Neutrophil (primary cell): Measurements from ENCODE around the gene ADAR.

Experiments
- H3K27ac ChIP-seq: fragments of 200-600 bp; sonication (generic); 2 replicates; pipeline ENCODE4 v1.5.1; 2016; ENCODE audit warnings: mild to moderate bottlenecking, moderate library complexity
- H3K27me3 ChIP-seq: fragments of 200-600 bp; sonication (generic); 2 replicates; pipeline ENCODE4 v1.6.0; 2016; ENCODE audit warnings: mild to moderate bottlenecking
- H3K36me3 ChIP-seq: fragments of 200-600 bp; sonication (generic); 2 replicates; pipeline ENCODE4 v1.5.1; 2017
- H3K4me1 ChIP-seq, 2 experiments: fragments of 200-600 bp in 1 of 2; sonication (generic) in 1 of 2; 1 replicate in 1 of 2; 2 replicates in 1 of 2; pipeline versions ENCODE4 v1.5.1 to v1.6.1; 2013 to 2016; ENCODE audit warnings: low read depth in 1 of 2, low read length in 1 of 2, mild to moderate bottlenecking in 1 of 2, moderate library complexity in 1 of 2; ENCODE audit not compliant: control insufficient read depth in 1 of 2, insufficient read depth in 1 of 2
- H3K4me3 ChIP-seq, 2 experiments: fragments of 200-600 bp in 1 of 2; sonication (generic) in 1 of 2; 1 replicate in 1 of 2; 2 replicates in 1 of 2; pipeline ENCODE4 v1.5.1; 2013 to 2016; ENCODE audit warnings: low read depth in 1 of 2, low read length in 1 of 2, mild to moderate bottlenecking in 1 of 2, moderate library complexity in 1 of 2
- H3K9me3 ChIP-seq: fragments of 200-600 bp; sonication (generic); 2 replicates; pipeline ENCODE4 v1.5.1; 2016
- CTCF ChIP-seq: fragments of 200-600 bp; sonication (generic); IDR thresholded peaks from 2 replicates; pipeline ENCODE4 v1.5.1; 2016; ENCODE audit warnings: antibody characterized with exemption

ADAR gene

GRCh38 chr1:154620751-154621150 lies 12.8 kb upstream of the ADAR start:
- no peak overlapping the region for H3K27ac ChIP-seq
- no peak overlapping the region for H3K4me3 ChIP-seq
- H3K4me1 ChIP-seq, result peaks cover 28 to 41% of the 10 kb centered on the region in 2 experiments
- no peak for TF ChIP-seq CTCF
- H3K9me3 ChIP-seq, result no peaks in the 10 kb centered on the region
- H3K27me3 ChIP-seq, result no peaks in the 10 kb centered on the region
- no peaks in the 10 kb centered on the region for H3K36me3 ChIP-seq

GRCh38 chr1:154619181-154619948 lies 11.4 kb upstream of the ADAR start:
- Histone ChIP-seq H3K4me3 (no peak overlapping the region), H3K9me3 (no peaks in the 10 kb centered on the region), H3K27me3 (no peaks in the 10 kb centered on the region), H3K27ac (peak overlapping the region; percentile 44), H3K36me3 (no peaks in the 10 kb centered on the region), H3K4me1 (peaks cover 26 to 28% of the 10 kb centered on the region in 2 experiments)
- TF ChIP-seq CTCF, result no peak

- no peak for TF ChIP-seq CTCF
- Histone ChIP-seq H3K36me3 (no peaks in the 10 kb centered on the region), H3K27ac (no peak overlapping the region), H3K27me3 (no peaks in the 10 kb centered on the region), H3K9me3 (no peaks in the 10 kb centered on the region), H3K4me1 (peaks cover 10 to 12% of the 10 kb centered on the region in 2 experiments), H3K4me3 (no peak overlapping the region)
These were observed 8.8 kb upstream of the ADAR start for GRCh38 chr1:154616659-154617345.

GRCh38 chr1:154615411-154615810 lies 7.4 kb upstream of the ADAR start:
- H3K27me3 ChIP-seq, result no peaks in the 10 kb centered on the region
- no peaks in the 10 kb centered on the region for H3K9me3 ChIP-seq
- H3K27ac ChIP-seq, result no peak overlapping the region
- H3K4me1 ChIP-seq, result peaks cover 22 to 24% of the 10 kb centered on the region in 2 experiments
- no peak for TF ChIP-seq CTCF
- H3K4me3 ChIP-seq, result no peak overlapping the region
- no peaks in the 10 kb centered on the region for H3K36me3 ChIP-seq

- no peak for TF ChIP-seq CTCF
- Histone ChIP-seq H3K4me1 (peaks cover 27 to 29% of the 10 kb centered on the region in 2 experiments), H3K27ac (no peak overlapping the region)
These were observed 6.9 kb upstream of the ADAR start for GRCh38 chr1:154614901-154615300.

More at GRCh38 chr1:154614901-154615300, 6.9 kb upstream of the ADAR start:
- Histone ChIP-seq H3K9me3 (no peaks in the 10 kb centered on the region), H3K4me3 (no peak overlapping the region), H3K27me3 (no peaks in the 10 kb centered on the region), H3K36me3 (no peaks in the 10 kb centered on the region)
